ENCODE data around the gene OR8K5.
"Not testable (repeated sequence)": the region's sequence is repeated elsewhere in the genome, so short reads cannot be mapped to it uniquely, and the experiment has no call there.

The OR8K5 gene, protein sequence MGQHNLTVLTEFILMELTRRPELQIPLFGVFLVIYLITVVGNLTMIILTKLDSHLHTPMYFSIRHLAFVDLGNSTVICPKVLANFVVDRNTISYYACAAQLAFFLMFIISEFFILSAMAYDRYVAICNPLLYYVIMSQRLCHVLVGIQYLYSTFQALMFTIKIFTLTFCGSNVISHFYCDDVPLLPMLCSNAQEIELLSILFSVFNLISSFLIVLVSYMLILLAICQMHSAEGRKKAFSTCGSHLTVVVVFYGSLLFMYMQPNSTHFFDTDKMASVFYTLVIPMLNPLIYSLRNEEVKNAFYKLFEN

GRCh38 chr11:56160217-56160616, at the start of gene OR8K5:
Gene OR8K5 (minus strand): TSS chr11:56160317. CDS start chr11:56160317, 0 bp downstream.
- no peaks in the 10 kb centered on the region for H3K4me1 Mint-ChIP-seq (ENCODE audit: low read depth)
- H3K27me3 Mint-ChIP-seq, result no peaks in the 10 kb centered on the region
- peaks cover 32% of the 10 kb centered on the region for H3K9me3 Mint-ChIP-seq
- H3K36me3 Mint-ChIP-seq (ENCODE audit: low read depth), result no peaks in the 10 kb centered on the region
- H3K27ac Mint-ChIP-seq, result no peak within 1 kb of the TSS
- no peak within 1 kb of the TSS for H3K4me3 Mint-ChIP-seq
- intact Hi-C loops (cut with micrococcal nuclease), result no loop called here

GRCh38 chr11:56207790-56208189, 47.7 kb upstream of the OR8K5 start:
- peaks cover 39% of the 10 kb centered on the region for H3K9me3 Mint-ChIP-seq
- no peaks in the 10 kb centered on the region for H3K27me3 Mint-ChIP-seq
- intact Hi-C loops (cut with micrococcal nuclease), result no loop called here
- no peaks in the 10 kb centered on the region for H3K4me1 Mint-ChIP-seq (ENCODE audit: low read depth)
- H3K36me3 Mint-ChIP-seq (ENCODE audit: low read depth), result no peaks in the 10 kb centered on the region
- no peak overlapping the region for H3K27ac Mint-ChIP-seq
- no peak overlapping the region for H3K4me3 Mint-ChIP-seq

GRCh38 chr11:56197367-56197766, 37.2 kb upstream of the OR8K5 start:
- intact Hi-C loops (cut with micrococcal nuclease), result no loop called here
- H3K27me3 Mint-ChIP-seq, result no peaks in the 10 kb centered on the region
- H3K4me1 Mint-ChIP-seq (ENCODE audit: low read depth), result no peaks in the 10 kb centered on the region
- no peaks in the 10 kb centered on the region for H3K36me3 Mint-ChIP-seq (ENCODE audit: low read depth)
- no peak overlapping the region for H3K4me3 Mint-ChIP-seq
- peaks cover 9% of the 10 kb centered on the region for H3K9me3 Mint-ChIP-seq
- H3K27ac Mint-ChIP-seq, result no peak overlapping the region

DNA sequence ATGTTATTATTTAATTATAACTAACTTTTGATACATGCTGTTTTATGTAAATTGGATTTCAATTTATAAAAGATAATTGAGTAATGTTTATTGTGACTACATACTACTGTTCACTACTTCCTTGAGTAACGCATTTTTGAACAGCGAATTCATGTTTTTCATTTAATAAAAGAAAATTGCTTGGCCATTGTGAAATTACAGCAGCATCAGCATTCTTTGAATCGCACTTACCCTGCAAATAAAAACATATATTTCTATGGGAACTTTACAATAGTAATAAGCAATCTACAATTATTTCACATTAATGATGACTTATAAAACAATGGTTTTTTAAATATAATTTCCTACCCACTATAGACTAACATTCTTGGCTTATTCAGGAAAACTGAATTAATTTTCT, 36.6 kb upstream of the OR8K5 start:
- Mint-ChIP-seq H3K27ac (no peak overlapping the region), H3K36me3 (ENCODE audit: low read depth) (no peaks in the 10 kb centered on the region), H3K27me3 (no peaks in the 10 kb centered on the region), H3K4me3 (no peak overlapping the region), H3K4me1 (ENCODE audit: low read depth) (no peaks in the 10 kb centered on the region), H3K9me3 (peaks cover 9% of the 10 kb centered on the region)
- intact Hi-C loops (cut with micrococcal nuclease), result no loop called here

DNA sequence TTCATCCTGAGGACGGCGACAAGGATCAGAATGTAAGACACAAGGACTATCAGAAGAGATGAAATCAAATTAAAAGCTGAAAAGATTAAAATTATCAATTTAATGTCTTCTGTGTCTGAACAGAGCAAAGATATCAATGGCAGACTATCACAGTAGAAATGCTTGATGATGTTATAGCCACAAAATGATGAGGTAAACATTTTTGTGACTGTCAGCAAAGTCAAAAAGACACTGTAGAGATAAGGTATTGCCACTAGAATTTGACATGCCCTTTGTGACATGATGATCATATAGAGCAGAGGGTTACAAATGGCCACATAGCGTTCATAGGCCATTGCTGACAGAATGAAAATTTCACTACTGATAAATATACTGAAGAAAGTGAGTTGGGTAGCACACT, 28.5 kb upstream of the OR8K5 start:
- H3K9me3 Mint-ChIP-seq, result peaks cover 25% of the 10 kb centered on the region
- no peak overlapping the region for H3K27ac Mint-ChIP-seq
- H3K4me1 Mint-ChIP-seq (ENCODE audit: low read depth), result no peaks in the 10 kb centered on the region
- H3K36me3 Mint-ChIP-seq (ENCODE audit: low read depth), result no peaks in the 10 kb centered on the region
- no peaks in the 10 kb centered on the region for H3K27me3 Mint-ChIP-seq
- H3K4me3 Mint-ChIP-seq, result no peak overlapping the region
- intact Hi-C loops (cut with micrococcal nuclease), result no loop called here

DNA sequence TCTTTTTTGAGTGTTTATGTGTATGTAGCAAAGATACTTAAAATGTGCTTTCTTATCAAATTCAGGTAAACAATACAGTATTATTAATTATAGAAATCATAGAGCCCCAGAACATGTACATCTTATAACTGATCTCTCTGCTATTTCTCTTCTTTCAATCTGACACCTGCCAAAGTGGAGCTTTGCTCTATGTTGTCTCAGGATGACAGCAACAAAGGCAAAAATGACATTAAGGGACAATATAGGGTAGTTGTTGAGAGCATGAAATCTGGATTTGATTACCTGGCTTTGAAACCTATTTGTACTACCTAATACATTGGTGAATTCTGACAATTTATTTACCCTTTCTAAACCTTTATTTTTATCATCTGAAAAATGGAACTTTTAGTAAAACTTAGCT, 23.3 kb upstream of the OR8K5 start:
- Mint-ChIP-seq H3K4me1 (ENCODE audit: low read depth) (no peaks in the 10 kb centered on the region), H3K27me3 (no peaks in the 10 kb centered on the region), H3K27ac (no peak overlapping the region), H3K9me3 (peaks cover 34% of the 10 kb centered on the region), H3K4me3 (no peak overlapping the region), H3K36me3 (ENCODE audit: low read depth) (no peaks in the 10 kb centered on the region)
- intact Hi-C loops (cut with micrococcal nuclease), result no loop called here

DNA sequence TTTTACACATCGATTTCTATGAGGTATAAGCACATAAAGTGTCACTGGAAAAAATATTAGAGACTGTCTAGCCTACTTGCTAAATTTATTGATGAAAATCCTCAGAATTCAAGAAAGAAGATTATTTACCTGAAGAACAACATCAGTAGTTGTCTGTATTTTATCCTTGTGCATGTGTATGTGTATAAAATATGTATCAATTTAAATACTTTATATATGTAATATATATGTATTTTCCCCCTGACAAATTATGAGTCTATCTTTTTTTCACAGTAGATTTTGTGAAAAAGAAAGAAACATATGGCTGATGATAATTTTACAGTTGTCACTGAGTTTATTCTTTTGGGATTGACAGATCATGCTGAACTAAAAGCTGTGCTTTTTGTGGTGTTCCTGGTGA, 16.2 kb upstream of the OR8K5 start, which contains the start of gene OR5J2:
Gene OR5J2, plus strand, starts transcription at position 301 of the 400 bp plus-strand sequence. Its CDS starts 0 bp downstream, at position 301.
- H3K4me3 Mint-ChIP-seq, result no peak within 1 kb of the TSS
- H3K36me3 Mint-ChIP-seq (ENCODE audit: low read depth), result no peaks in the 10 kb centered on the region
- intact Hi-C loops (cut with micrococcal nuclease), result no loop called here
- H3K27me3 Mint-ChIP-seq, result no peaks in the 10 kb centered on the region
- H3K4me1 Mint-ChIP-seq (ENCODE audit: low read depth), result no peaks in the 10 kb centered on the region
- H3K9me3 Mint-ChIP-seq, result peaks cover 27% of the 10 kb centered on the region
- H3K27ac Mint-ChIP-seq, result no peak within 1 kb of the TSS

DNA sequence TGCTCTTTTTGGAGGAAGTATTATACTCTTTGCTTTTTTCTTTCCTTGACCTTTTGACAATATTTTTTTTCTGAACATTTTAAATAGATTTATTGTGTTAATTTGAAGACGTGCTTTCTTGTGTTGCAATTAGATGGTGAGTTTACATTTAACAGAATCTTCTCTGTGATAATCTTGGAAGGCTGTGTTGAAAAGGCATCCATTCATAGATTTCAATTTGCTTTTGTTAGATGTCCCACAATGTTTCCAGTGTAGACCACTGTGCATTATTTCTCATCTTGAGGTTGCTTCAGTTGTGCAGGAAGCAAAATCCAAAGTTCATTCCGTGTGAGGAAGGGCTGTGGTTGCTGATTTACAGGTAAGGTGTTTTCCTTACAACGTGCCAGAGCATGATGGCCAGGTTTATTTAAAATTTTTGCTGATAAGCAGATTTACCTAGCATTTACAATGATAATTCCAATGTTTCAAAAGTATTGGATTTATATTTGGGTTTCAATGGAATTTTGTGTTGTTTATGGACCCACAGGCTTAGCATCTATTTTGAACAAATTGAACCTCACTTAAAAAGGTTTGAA, 12.2 kb upstream of the OR8K5 start:
- intact Hi-C loops (cut with micrococcal nuclease), result no loop called here
- no peaks in the 10 kb centered on the region for H3K4me1 Mint-ChIP-seq (ENCODE audit: low read depth)
- no peaks in the 10 kb centered on the region for H3K27me3 Mint-ChIP-seq
- H3K27ac Mint-ChIP-seq, result no peak overlapping the region
- no peaks in the 10 kb centered on the region for H3K36me3 Mint-ChIP-seq (ENCODE audit: low read depth)
- no peak overlapping the region for H3K4me3 Mint-ChIP-seq
- H3K9me3 Mint-ChIP-seq, result peaks cover 18% of the 10 kb centered on the region

DNA sequence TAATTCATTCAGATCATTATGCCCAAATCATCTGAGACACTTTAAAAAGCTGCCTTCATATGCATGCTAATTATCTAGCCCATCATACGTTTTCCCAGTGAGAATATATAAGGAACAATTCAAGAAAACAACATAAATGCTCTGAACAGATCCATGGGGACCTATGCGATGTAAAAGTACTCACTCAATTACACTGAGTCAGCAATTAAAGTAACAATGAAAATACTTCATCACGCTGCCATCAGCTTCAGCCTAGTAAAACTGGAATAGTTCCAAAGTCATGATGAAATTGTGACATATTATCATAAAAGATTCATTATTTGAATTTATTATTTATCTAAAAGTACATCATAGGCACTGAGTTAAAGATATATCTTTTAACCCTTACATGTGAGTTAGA, 3.7 kb upstream of the OR8K5 start:
- H3K27me3 Mint-ChIP-seq, result no peaks in the 10 kb centered on the region
- peaks cover 15% of the 10 kb centered on the region for H3K9me3 Mint-ChIP-seq
- no peak overlapping the region for H3K27ac Mint-ChIP-seq
- intact Hi-C loops (cut with micrococcal nuclease), result no loop called here
- no peaks in the 10 kb centered on the region for H3K36me3 Mint-ChIP-seq (ENCODE audit: low read depth)
- H3K4me1 Mint-ChIP-seq (ENCODE audit: low read depth), result no peaks in the 10 kb centered on the region
- H3K4me3 Mint-ChIP-seq, result no peak overlapping the region

DNA sequence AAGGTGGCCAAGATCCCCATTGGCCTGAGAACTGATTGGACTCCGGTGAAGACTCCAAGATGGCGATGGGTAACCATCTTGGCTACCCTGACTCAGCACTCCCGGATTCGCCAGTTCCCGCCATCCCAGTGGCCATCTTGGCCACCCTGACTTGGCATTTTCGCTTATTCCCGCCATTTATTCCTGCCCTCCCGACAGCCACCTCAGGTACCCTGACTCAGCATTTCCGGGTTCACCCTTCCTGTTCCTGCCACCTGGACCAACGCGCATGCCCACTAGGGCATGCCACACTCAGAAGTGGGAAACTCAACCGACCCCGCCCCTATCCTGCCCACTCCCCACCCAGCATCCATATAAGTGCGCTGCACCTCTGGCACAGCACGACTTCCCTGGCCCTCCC, 7.8 kb downstream of the OR8K5 start:
- Mint-ChIP-seq H3K4me3 (no peak overlapping the region), H3K36me3 (ENCODE audit: low read depth) (no peaks in the 10 kb centered on the region), H3K9me3 (peaks cover 80% of the 10 kb centered on the region), H3K27me3 (no peaks in the 10 kb centered on the region), H3K4me1 (ENCODE audit: low read depth) (no peaks in the 10 kb centered on the region), H3K27ac (no peak overlapping the region)
- intact Hi-C loops (cut with micrococcal nuclease), result no loop called here

- H3K4me1 Mint-ChIP-seq (ENCODE audit: low read depth), result no peaks in the 10 kb centered on the region
- H3K4me3 Mint-ChIP-seq, result no peak overlapping the region
- intact Hi-C loops (cut with micrococcal nuclease), result no loop called here
- H3K27me3 Mint-ChIP-seq, result no peaks in the 10 kb centered on the region
- no peaks in the 10 kb centered on the region for H3K36me3 Mint-ChIP-seq (ENCODE audit: low read depth)
- H3K27ac Mint-ChIP-seq, result no peak overlapping the region
- peaks cover 70% of the 10 kb centered on the region for H3K9me3 Mint-ChIP-seq
Measured at GRCh38 chr11:56151376-56151775, 8.7 kb downstream of the OR8K5 start.

DNA sequence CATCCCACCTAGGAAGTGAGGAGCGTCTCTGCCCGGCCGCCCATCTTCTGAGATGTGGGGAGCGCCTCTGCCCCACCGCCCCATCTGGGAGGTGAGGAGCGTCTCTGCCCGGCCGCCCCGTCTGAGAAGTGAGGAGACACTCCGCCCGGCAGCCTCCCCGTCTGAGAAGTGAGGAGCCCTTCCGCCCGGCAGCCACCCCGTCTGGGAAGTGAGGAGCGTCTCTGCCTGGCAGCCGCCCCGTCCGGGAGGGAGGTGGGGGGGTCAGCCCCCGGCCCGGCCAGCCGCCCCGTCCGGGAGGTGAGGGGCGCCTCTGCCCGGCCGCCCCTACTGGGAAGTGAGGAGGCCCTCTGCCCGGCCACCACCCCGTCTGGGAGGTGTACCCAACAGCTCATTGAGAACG, 16.4 kb downstream of the OR8K5 start:
- peaks cover 16% of the 10 kb centered on the region for H3K9me3 Mint-ChIP-seq
- H3K27me3 Mint-ChIP-seq; intact Hi-C loops (cut with micrococcal nuclease); H3K4me3 Mint-ChIP-seq; H3K36me3 Mint-ChIP-seq (ENCODE audit: low read depth); H3K4me1 Mint-ChIP-seq (ENCODE audit: low read depth); H3K27ac Mint-ChIP-seq: not testable (repeated sequence)

- intact Hi-C loops (cut with micrococcal nuclease), result no loop called here
- no peak within 1 kb of the TSS for H3K4me3 Mint-ChIP-seq
- no peaks in the 10 kb centered on the region for H3K36me3 Mint-ChIP-seq (ENCODE audit: low read depth)
- H3K27me3 Mint-ChIP-seq, result no peaks in the 10 kb centered on the region
- no peak within 1 kb of the TSS for H3K27ac Mint-ChIP-seq
- peaks cover 15% of the 10 kb centered on the region for H3K9me3 Mint-ChIP-seq
- no peaks in the 10 kb centered on the region for H3K4me1 Mint-ChIP-seq (ENCODE audit: low read depth)
Measured at GRCh38 chr11:56140151-56140661, 19.9 kb downstream of the OR8K5 start, which contains the start of gene OR8J3. Gene OR8J3 (minus strand): TSS chr11:56140201. CDS start chr11:56137718, 2,483 bp downstream.

- intact Hi-C loops (cut with micrococcal nuclease), result no loop called here
- no peak within 1 kb of the TSS for H3K4me3 Mint-ChIP-seq
- H3K4me1 Mint-ChIP-seq (ENCODE audit: low read depth), result no peaks in the 10 kb centered on the region
- H3K27me3 Mint-ChIP-seq, result no peaks in the 10 kb centered on the region
- H3K36me3 Mint-ChIP-seq (ENCODE audit: low read depth), result no peaks in the 10 kb centered on the region
- H3K27ac Mint-ChIP-seq, result no peak within 1 kb of the TSS
- peaks cover 20% of the 10 kb centered on the region for H3K9me3 Mint-ChIP-seq
Measured at GRCh38 chr11:56122073-56122472, 38.0 kb downstream of the OR8K5 start, which contains the start of gene OR8H3. Gene OR8H3 (plus strand): TSS chr11:56122373. CDS start chr11:56122373, 0 bp downstream.
